Activated CD4-positive, alpha-beta T cell treated with anti-CD3 and anti-CD28 coated beads for 36 hours (primary cell): ENCODE data around the gene BRD7. TPM values are rescaled to one million over a fixed set of nuclear protein-coding genes. Genes with fewer than 3 reads are reported as not detected.

ENCODE experiments used
- ATAC-seq: fragments of 200-7000 bp; cut with Tn5 transposase; one replicate; pipeline ENCODE4 v1.10.0; 2021; ENCODE audit warnings: mild to moderate bottlenecking, moderate library complexity
- CTCF ChIA-PET: fragments of 350-600 bp; sonication (Branson Sonifier 250); formaldehyde crosslinking; loops from one replicate; lab custom pipeline; 2021; ENCODE audit warnings: antibody characterized with exemption; lab: Charles Lee
- POLR2A ChIA-PET: fragments of 350-600 bp; sonication (Branson Sonifier 250); formaldehyde crosslinking; loops from one replicate; lab custom pipeline; 2021; ENCODE audit warnings: antibody characterized with exemption, inconsistent platforms; lab: Charles Lee
- DNase-seq: peaks from one replicate; pipeline ENCODE4 v3.0.0-alpha.2; 2020
- H3K27ac Mint-ChIP-seq: one replicate; pipeline ENCODE4 v1.8.0; 2021; ENCODE audit warnings: mixed read lengths
- H3K27me3 Mint-ChIP-seq: one replicate; pipeline ENCODE4 v1.8.0; 2021; ENCODE audit warnings: mixed read lengths
- H3K36me3 Mint-ChIP-seq: one replicate; pipeline ENCODE4 v1.8.0; 2021; ENCODE audit warnings: low read depth, mixed read lengths
- H3K4me1 Mint-ChIP-seq: one replicate; pipeline ENCODE4 v1.8.0; 2021; ENCODE audit warnings: mixed read lengths
- H3K4me3 Mint-ChIP-seq: one replicate; pipeline ENCODE4 v1.8.0; 2021; ENCODE audit warnings: mild to moderate bottlenecking, moderate library complexity, mixed read lengths
- H3K9me3 Mint-ChIP-seq: one replicate; pipeline ENCODE4 v1.8.0; 2021; ENCODE audit warnings: low read depth, mixed read lengths
- intact Hi-C, 2 experiments: fragments of 100-400 bp; cut with DNase I in 1 of 2; cut with micrococcal nuclease in 1 of 2; formaldehyde crosslinking; loops; one replicate each; pipeline versions ENCODE4 v1.14.2 to v1.15.1; 2022 to 2024; cut with DNase I, micrococcal nuclease
- total RNA-seq, 2 experiments: library from RNA; stranded (reverse); gene quantifications; one replicate each; pipeline ENCODE4 v1.2.3, GENCODE V29; 2021

The BRD7 gene
- total RNA-seq: 100 to 1,000 TPM in 1 of 2 experiments, 10 to 100 TPM in 1; 87.7 to 104 TPM

GRCh38 chr16:50368410-50369132, at the start of gene BRD7:
Gene BRD7, minus strand, starts transcription at chr16:50368988. Its CDS starts 214 bp downstream, at chr16:50368774.
- intact Hi-C loops: loop anchor here (1.0 to 5.0 kb wide), 16 partner anchors 30 to 439 kb away; partner anchors contain the start of genes NKD1 (in 2 of the 2), ADCY7 (in 1 of the 2), CNEP1R1 (in 1 of the 2) and TENT4B (in 1 of the 2)
- H3K36me3 Mint-ChIP-seq: peaks cover 25% of the 10 kb centered on the region
- CTCF ChIA-PET: interaction anchor here (0.7 to 3.3 kb wide), 8 partner anchors 13 to 378 kb away, joined by 3 to 23 read pairs (median 6); no protein-coding TSS in a partner anchor
- ATAC-seq: peak; percentile 73
- peak; percentile 82 for DNase-seq
- peak within 1 kb of the TSS; percentile 86 for H3K27ac Mint-ChIP-seq
- POLR2A ChIA-PET: interaction anchor here (1.0 to 1.4 kb wide), 2 partner anchors 14 to 30 kb away, joined by 5 read pairs; no protein-coding TSS in a partner anchor
- peak within 1 kb of the TSS; percentile 89 for H3K4me3 Mint-ChIP-seq
- no peaks in the 10 kb centered on the region for H3K27me3 Mint-ChIP-seq
- no peaks in the 10 kb centered on the region for H3K9me3 Mint-ChIP-seq
- H3K4me1 Mint-ChIP-seq: peaks cover 41% of the 10 kb centered on the region

GRCh38 chr16:50416388-50416787, 47.6 kb upstream of the BRD7 start:
- no peak overlapping the region for H3K4me3 Mint-ChIP-seq
- DNase-seq (no peak), ATAC-seq (no peak)
- no peaks in the 10 kb centered on the region for H3K4me1 Mint-ChIP-seq
- ChIA-PET POLR2A (no interaction called here), CTCF (no interaction called here)
- H3K27ac Mint-ChIP-seq: no peak overlapping the region
- peaks cover 2% of the 10 kb centered on the region for H3K27me3 Mint-ChIP-seq
- peaks cover 24% of the 10 kb centered on the region for H3K9me3 Mint-ChIP-seq
- intact Hi-C loops: no loop called here
- H3K36me3 Mint-ChIP-seq: no peaks in the 10 kb centered on the region

- H3K9me3 Mint-ChIP-seq: peaks cover 13% of the 10 kb centered on the region
- DNase-seq (no peak), ATAC-seq (no peak)
- ChIA-PET POLR2A (no interaction called here), CTCF (interaction anchor here (0.6 kb wide), 1 partner anchor 88 kb away, joined by 3 read pairs; no protein-coding TSS in a partner anchor)
- no peak overlapping the region for H3K27ac Mint-ChIP-seq
- peaks cover 2% of the 10 kb centered on the region for H3K27me3 Mint-ChIP-seq
- intact Hi-C loops: no loop called here
- H3K36me3 Mint-ChIP-seq: no peaks in the 10 kb centered on the region
- no peaks in the 10 kb centered on the region for H3K4me1 Mint-ChIP-seq
- no peak overlapping the region for H3K4me3 Mint-ChIP-seq
These were observed 45.4 kb upstream of the BRD7 start for GRCh38 chr16:50414152-50414551.

- no peaks in the 10 kb centered on the region for H3K9me3 Mint-ChIP-seq
- no peaks in the 10 kb centered on the region for H3K27me3 Mint-ChIP-seq
- intact Hi-C loops: no loop called here
- no peaks in the 10 kb centered on the region for H3K4me1 Mint-ChIP-seq
- H3K4me3 Mint-ChIP-seq: no peak overlapping the region
- CTCF ChIA-PET: no interaction called here
- no peak for DNase-seq
- ATAC-seq: no peak
- H3K36me3 Mint-ChIP-seq: no peaks in the 10 kb centered on the region
- H3K27ac Mint-ChIP-seq: no peak overlapping the region
- POLR2A ChIA-PET: no interaction called here
These were observed 42.2 kb upstream of the BRD7 start for GRCh38 chr16:50411034-50411433.

GRCh38 chr16:50408001-50408561, 39.3 kb upstream of the BRD7 start:
- Mint-ChIP-seq H3K27ac (no peak overlapping the region), H3K36me3 (no peaks in the 10 kb centered on the region), H3K4me3 (no peak overlapping the region), H3K27me3 (no peaks in the 10 kb centered on the region), H3K9me3 (no peaks in the 10 kb centered on the region), H3K4me1 (no peaks in the 10 kb centered on the region)
- ChIA-PET POLR2A (no interaction called here), CTCF (interaction anchor here (0.5 to 0.6 kb wide), 2 partner anchors 162 to 395 kb away, joined by 3 read pairs; no protein-coding TSS in a partner anchor)
- ATAC-seq (no peak), DNase-seq (no peak)
- intact Hi-C loops: no loop called here

- intact Hi-C loops: no loop called here
- no peaks in the 10 kb centered on the region for H3K36me3 Mint-ChIP-seq
- H3K27me3 Mint-ChIP-seq: no peaks in the 10 kb centered on the region
- no peaks in the 10 kb centered on the region for H3K4me1 Mint-ChIP-seq
- ChIA-PET CTCF (no interaction called here), POLR2A (no interaction called here)
- DNase-seq (no peak), ATAC-seq (no peak)
- H3K4me3 Mint-ChIP-seq: no peak overlapping the region
- H3K27ac Mint-ChIP-seq: no peak overlapping the region
- no peaks in the 10 kb centered on the region for H3K9me3 Mint-ChIP-seq
These were observed 38.6 kb upstream of the BRD7 start for GRCh38 chr16:50407351-50407750.

GRCh38 chr16:50403491-50403890, 34.7 kb upstream of the BRD7 start:
- H3K4me1 Mint-ChIP-seq: no peaks in the 10 kb centered on the region
- ChIA-PET POLR2A (no interaction called here), CTCF (no interaction called here)
- H3K27ac Mint-ChIP-seq: no peak overlapping the region
- H3K4me3 Mint-ChIP-seq: no peak overlapping the region
- DNase-seq (no peak), ATAC-seq (no peak)
- no peaks in the 10 kb centered on the region for H3K36me3 Mint-ChIP-seq
- H3K9me3 Mint-ChIP-seq: no peaks in the 10 kb centered on the region
- intact Hi-C loops: no loop called here
- no peaks in the 10 kb centered on the region for H3K27me3 Mint-ChIP-seq

GRCh38 chr16:50402298-50402895, 33.6 kb upstream of the BRD7 start:
- intact Hi-C loops: no loop called here
- POLR2A ChIA-PET: no interaction called here
- CTCF ChIA-PET: interaction anchor here (0.5 kb wide), 1 partner anchor 23 kb away, joined by 3 read pairs; no protein-coding TSS in a partner anchor
- no peaks in the 10 kb centered on the region for H3K27me3 Mint-ChIP-seq
- H3K36me3 Mint-ChIP-seq: no peaks in the 10 kb centered on the region
- no peak overlapping the region for H3K4me3 Mint-ChIP-seq
- no peak for ATAC-seq
- DNase-seq: no peak
- no peak overlapping the region for H3K27ac Mint-ChIP-seq
- no peaks in the 10 kb centered on the region for H3K9me3 Mint-ChIP-seq
- no peaks in the 10 kb centered on the region for H3K4me1 Mint-ChIP-seq

- Mint-ChIP-seq H3K4me3 (no peak overlapping the region), H3K9me3 (no peaks in the 10 kb centered on the region), H3K27ac (no peak overlapping the region), H3K36me3 (no peaks in the 10 kb centered on the region), H3K27me3 (no peaks in the 10 kb centered on the region), H3K4me1 (peaks cover 7% of the 10 kb centered on the region)
- intact Hi-C loops: no loop called here
- ChIA-PET POLR2A (no interaction called here), CTCF (interaction anchor here (0.6 kb wide), 2 partner anchors 27 to 426 kb away, joined by 3 to 4 read pairs; no protein-coding TSS in a partner anchor)
- DNase-seq (no peak), ATAC-seq (no peak)
These were observed 32.6 kb upstream of the BRD7 start for GRCh38 chr16:50401355-50401754.

GRCh38 chr16:50400967-50401348, 32.2 kb upstream of the BRD7 start:
- DNase-seq (no peak), ATAC-seq (no peak)
- Mint-ChIP-seq H3K27ac (no peak overlapping the region), H3K9me3 (no peaks in the 10 kb centered on the region), H3K27me3 (no peaks in the 10 kb centered on the region), H3K4me3 (no peak overlapping the region), H3K36me3 (no peaks in the 10 kb centered on the region), H3K4me1 (peaks cover 11% of the 10 kb centered on the region)
- intact Hi-C loops: no loop called here
- ChIA-PET CTCF (interaction anchor here (0.6 kb wide), 2 partner anchors 27 to 427 kb away, joined by 3 to 4 read pairs; no protein-coding TSS in a partner anchor), POLR2A (no interaction called here)

- Mint-ChIP-seq H3K4me1 (peaks cover 14% of the 10 kb centered on the region), H3K27ac (no peak overlapping the region), H3K36me3 (no peaks in the 10 kb centered on the region), H3K27me3 (no peaks in the 10 kb centered on the region), H3K9me3 (no peaks in the 10 kb centered on the region), H3K4me3 (no peak overlapping the region)
- ChIA-PET POLR2A (no interaction called here), CTCF (interaction anchor here (0.6 to 0.8 kb wide), 3 partner anchors 13 to 427 kb away, joined by 3 to 4 read pairs (median 3); no protein-coding TSS in a partner anchor)
- ATAC-seq (no peak), DNase-seq (no peak)
- intact Hi-C loops: no loop called here
These were observed 31.7 kb upstream of the BRD7 start for GRCh38 chr16:50400312-50400966.
